Right renal pelvis (tissue), 4 donors: ENCODE data around the gene TTC33. TPM values are rescaled to one million over a fixed set of nuclear protein-coding genes. Genes with fewer than 3 reads are reported as not detected.
A peak's percentile ranks its signal among the peaks of the same experiment; 100 is the strongest.

Experiments used
- DNase-seq, 4 donors: peaks; one replicate each; pipeline ENCODE4 v3.0.0-alpha.2; 2013; ENCODE audit warnings: low read depth in 4 of 4, low spot score in 3 of 4, missing footprints in 1 of 4
- polyA plus RNA-seq, 4 donors: library from polyadenylated mRNA; unstranded; fragments of 120-200 nt; gene quantifications; one replicate each; pipeline ENCODE4 v1.2.1, GENCODE V29; 2013; ENCODE audit not compliant: insufficient read length in 4 of 4

TTC33 gene
- polyA plus RNA-seq, 4 donors, result 29.8 to 38.0 (median 36.3) TPM

DNA sequence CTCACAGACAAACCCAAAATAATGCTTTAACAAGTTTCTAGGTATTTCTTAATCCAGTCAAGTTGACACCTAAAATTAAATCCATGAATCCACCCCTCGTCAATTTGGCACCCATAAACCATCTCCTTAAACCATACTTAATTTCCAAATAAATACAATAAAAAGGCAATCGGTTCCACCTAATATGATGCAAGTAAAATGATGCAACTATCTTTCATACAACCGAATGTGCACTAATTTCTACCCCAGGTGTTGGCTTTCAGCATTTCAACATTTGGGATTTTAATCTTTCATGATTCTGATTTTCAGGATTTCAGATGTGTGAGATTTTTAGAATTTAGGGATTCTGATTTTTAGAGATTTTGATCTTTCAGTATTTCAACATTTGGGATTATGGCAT lies 25.1 kb upstream of the TTC33 start:
- DNase-seq, result no peak

DNA sequence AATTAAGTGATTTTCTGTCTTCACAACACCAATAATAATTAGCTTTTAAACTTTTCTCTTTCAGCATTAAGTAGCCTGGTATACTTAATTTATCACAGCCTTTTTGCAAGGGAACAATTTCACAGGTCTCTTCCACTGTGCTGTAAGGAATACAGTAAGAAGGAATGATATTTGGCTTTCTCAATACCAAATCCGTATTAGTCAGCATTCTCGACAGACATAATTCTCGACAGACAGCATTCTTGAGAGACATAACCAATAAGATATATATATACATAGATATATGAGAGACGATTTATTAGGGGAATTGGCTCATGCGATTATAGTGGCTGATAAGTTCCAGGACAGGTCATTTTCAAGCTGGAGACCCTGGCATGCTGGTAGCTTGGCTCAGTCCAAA lies 24.4 kb upstream of the TTC33 start:
- no peak for DNase-seq

DNA sequence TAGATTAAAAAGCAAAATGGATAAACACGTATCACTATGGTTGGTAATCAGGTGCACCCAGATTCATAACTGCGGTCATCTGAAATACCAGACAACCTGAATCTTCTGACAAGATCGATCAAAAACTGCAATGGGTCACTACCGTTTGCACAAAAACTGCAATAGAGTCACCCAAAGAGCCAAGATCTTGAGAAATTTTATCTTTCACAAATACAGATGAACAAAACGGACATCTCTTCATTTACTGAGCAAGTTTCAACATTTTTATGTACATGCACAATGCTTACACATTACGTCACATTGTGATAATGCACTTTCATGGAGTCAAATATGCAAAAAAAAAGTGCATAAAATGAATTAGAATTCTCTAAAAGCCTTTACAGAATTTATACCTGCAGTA lies 23.8 kb upstream of the TTC33 start:
- DNase-seq, result no peak

DNA sequence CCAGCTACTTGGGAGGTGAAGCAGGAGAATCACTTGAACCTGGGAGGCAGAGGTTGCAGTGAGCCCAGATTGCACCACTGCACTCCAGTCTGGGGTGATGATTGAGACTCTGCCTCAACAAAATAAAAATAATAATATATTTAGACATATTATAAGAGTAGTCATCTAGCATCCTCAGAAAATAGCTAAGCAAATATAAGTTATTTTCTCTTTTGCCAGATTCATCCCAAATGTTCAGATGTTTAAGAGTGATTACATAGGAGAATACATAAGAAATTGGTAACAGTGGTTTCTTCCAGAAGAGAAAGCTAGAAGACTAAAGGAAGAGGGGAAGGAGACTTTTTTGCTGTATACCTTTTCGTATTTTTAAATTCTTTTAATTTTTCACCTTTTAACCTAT lies 22.4 kb upstream of the TTC33 start:
- DNase-seq, result no peak

DNA sequence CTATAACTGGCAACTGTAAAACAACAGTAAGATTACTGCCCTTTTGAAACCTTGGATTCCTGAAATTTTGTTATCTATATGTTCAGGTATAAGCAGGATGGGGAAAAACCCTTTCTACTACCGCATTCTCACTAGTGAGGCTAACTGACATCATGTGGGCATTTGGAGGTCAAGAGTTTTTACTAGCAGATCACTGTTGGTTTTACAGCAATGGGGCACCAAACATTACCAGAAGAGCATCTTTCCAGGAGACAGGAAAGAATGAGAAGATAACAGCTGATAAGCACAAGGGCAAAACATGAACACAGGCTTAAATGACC lies 20.9 kb upstream of the TTC33 start:
- no peak for DNase-seq

DNA sequence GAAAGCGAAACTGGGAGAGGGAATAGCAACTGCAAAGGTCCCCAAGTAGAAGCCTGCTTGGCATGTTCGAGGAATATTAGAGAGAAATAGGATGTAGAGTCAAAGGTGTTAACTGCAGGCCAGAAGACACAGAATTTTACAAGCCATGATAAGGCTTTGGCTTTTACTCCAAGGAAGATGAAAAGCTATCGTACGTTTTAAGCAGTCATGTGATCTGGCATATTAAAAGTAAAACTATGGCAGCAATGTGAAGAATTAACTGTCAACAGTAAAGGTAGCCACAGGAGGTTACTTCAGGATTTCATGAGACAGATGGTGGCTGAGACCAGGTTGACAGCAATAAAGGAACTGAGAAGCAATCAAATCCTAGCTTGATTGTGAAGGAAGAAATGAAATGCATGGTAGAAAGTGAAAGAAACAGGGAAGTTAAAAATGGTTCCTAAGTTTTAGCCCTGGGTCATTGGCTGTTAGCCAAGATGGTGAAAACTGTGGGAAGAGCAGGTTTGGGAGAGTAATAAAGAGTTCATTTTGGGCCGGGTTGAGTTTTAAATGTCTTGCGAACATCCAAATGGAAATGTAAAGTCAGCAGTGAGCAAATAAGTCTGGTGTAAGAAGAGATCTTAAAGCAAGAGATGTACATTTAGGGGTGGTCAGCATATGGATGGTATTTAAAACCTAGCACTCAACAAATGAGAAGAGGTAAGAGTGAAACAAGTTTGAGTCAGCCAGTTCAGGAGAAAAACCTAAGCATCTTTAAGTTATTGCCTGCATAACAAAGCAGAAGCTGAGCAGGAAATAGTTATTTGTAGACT lies 20.3 kb upstream of the TTC33 start:
- no peak for DNase-seq

DNA sequence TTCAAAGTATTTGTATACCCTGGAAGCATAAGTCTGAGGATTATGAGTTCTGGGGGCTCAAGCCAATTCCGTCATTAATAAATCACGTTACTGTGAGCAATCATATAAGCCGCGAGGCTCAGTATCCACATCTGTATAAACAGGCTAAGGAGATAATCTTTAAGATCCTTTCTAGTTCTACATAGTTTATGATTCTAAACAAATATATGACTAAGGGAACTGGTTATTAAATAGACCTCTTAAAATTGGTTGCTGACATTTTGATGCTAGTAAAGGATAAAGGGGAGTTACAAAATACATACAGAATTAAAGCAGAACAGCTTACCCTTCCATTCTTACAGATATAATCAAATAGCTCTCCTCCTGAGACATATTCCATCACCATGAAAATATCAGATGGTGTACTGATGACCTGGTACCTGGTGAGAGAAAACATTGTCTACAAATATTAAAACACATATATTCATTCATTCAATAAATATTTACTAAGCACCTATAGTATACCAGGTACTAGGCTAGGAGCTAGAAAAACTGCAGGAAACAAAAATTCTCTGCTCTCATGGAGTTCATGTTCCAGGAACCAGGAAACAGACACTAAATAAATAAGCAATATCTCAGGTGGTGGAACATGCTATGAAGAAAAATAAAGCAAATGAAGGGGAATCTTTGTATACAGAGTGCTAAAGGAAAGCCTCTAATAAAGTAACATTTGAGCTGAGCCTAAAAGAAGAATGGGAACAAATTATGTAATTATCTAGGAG lies 19.5 kb upstream of the TTC33 start:
- no peak for DNase-seq

DNA sequence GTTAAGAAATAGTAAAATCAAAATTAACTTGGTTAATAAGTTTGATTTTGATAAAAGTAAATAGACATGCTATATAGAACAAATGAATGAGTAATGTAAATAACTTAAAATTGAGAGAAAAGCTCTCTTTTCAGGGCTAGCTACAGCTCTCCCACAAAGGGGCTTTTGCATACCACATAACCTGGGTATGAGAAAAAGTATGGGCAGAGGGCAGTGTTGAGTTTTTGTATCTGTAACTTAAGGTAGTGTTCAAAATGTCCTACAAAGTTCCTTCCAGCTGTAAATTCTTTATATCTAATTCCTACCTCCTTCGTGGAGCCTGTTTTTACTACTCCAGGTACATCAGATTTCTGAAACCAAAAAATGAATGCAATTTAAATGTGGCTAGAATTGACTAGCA lies 18.9 kb upstream of the TTC33 start:
- no peak for DNase-seq

DNA sequence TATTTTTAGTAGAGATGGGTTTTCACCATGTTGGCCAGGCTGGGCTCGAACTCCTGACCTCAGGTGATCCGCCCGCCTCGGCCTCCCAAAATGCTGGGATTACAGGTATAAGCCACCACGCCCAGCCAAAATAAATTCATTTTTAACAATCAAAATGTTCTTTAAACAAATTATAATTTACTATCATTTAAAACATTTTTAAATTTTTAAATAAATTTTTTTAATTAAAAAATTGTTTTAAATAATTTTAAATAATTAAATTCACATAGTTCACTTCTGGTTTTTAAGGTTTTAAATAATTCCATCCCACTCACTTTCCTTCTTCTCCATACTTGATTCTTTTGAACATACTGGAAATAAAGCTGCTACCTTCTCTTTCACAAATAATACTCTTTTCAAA lies 15.0 kb upstream of the TTC33 start:
- no peak for DNase-seq

DNA sequence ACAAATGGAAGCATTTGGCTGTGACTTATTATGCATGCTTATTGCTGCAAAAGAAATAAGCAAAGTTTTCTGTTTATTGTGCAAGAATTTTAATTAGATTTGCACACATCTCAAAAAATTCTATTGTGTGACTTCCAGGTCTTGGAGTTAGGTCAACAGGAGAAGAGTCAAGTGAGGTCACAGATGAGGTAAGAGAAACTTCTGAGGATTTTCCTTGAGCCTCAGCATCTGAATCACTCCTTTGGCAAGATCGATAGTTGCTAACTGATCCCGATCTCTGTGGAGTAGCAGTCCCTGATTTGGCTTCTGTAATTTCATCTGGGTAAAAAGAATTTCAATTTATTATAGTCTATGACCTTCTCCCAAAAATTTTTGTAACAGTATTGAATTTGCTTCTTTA lies 6.9 kb upstream of the TTC33 start:
- DNase-seq, result no peak

DNA sequence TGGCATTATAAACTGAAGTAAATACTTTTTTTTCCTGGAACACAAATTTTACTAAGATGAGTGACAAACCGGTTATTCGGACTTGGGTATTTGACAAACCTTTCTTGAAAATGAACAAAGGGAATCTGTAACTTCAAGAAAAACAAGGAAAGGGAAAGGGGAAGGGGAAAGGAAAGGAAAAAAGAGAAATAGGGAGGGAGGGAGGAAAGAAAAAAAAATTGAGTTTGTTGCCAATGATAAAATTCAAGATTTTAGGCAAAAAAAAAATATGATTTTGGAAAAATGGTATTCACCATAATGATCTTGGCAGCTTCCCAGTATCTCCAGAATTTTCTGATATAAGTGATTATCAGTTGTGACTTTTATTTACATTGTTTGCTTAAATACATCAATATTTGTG lies 1.6 kb upstream of the TTC33 start:
- DNase-seq, result no peak

DNA sequence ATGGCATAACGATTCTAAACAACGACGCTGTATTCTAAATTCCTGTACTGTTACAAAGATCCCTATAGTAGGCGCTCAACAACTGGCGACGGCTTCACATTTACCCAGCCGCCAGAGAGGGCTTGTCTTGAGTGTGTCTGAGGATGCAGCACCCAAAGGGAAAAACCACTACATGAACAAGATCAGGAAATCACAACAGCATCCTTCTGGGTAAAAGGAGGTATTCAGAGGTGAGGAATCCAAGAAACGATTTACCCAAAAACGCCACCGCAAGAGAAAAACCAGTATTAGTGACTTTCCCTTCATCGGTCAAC lies 711 bp downstream of the TTC33 start:
- peak; percentile 63 to 83 (median 77) for DNase-seq

DNA sequence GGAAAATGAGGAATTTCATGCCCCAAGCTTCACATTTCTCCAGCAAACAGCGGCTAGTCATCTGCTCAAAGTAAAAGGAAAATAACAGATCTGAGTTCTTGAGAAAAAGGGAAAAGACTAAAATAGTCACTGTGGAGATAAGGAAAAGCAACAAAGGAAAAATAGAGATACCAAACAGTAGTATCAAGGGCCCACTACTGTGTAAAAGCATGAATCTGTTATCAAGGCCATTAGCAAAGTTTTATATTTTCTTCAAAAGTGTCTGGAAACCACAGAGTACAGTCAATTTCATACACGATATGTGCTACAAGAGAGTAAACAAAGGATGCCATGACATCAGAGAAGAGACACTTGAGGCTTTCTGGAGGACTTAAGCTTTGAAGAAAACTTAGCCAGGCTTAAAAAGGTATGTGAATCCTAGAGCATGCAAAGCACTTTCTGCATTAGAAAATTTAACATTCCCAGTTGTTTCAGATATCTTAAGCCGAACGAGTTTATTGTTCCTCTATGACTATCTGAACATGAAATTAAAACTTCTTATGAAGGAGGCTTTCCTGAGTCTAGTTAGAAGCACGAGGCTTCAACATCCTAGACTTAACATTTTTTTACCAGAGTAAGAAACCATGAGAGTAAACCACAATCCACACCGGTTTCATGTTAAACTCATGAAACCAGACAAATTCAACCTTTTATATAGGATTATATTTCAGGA lies 1.2 kb downstream of the TTC33 start:
- peak in 2 of 4 donors; percentile 8 to 35 for DNase-seq

DNA sequence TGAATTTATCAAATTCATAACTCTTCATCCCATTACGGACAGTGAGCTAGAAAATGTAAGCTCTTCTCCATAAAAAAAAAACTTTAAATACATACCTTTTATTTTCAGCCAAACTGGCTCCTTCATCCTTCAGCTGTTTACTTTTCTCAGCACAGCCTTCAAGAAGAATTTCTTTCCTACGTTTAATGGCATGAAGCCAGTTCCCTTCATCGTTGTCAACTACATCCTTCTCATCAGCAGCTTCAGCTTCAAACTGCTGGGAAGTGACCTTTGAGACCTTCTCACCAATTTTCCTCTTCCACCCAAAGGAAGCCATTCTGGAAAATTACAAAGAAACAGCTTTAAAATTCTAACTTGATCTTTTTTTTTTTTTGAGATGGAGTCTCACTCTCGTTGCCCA lies 9.1 kb downstream of the TTC33 start:
- DNase-seq, result no peak

DNA sequence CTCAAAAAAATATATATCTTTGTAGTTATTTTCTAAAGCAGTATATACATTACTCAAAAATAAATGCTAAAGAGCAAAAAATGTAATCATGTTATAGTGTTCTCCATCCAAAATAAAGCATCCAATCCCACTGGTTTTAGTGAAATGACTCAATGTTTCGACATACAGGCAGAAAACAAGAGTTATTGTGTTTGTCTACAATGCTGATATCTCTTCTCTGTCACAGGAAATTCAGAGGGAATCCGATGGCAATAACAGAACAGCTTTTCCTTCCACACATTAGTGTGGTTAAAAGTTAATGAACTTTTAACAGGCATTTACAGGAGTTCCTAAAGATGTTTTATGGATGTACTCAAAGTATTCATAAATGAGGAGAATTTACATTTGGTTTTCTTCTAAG lies 12.0 kb downstream of the TTC33 start:
- no peak for DNase-seq

DNA sequence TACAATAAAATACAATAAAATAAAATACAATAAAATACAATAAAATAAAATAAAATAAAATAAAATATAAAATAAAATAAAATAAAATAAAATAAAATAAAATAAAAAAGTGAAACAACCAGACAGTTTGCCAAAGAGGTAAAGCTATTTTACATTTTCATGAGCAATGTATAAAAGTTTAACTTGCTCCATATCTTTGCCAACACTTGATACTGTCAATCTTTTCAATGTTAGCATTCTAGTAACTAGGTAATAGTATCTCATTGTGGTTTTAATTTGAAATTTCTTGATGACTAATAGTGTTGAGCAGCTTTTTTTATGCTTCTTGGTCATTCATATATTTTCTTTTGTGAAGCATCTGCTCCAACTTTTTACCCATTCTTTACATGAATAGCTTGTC lies 17.3 kb downstream of the TTC33 start:
- no peak for DNase-seq

DNA sequence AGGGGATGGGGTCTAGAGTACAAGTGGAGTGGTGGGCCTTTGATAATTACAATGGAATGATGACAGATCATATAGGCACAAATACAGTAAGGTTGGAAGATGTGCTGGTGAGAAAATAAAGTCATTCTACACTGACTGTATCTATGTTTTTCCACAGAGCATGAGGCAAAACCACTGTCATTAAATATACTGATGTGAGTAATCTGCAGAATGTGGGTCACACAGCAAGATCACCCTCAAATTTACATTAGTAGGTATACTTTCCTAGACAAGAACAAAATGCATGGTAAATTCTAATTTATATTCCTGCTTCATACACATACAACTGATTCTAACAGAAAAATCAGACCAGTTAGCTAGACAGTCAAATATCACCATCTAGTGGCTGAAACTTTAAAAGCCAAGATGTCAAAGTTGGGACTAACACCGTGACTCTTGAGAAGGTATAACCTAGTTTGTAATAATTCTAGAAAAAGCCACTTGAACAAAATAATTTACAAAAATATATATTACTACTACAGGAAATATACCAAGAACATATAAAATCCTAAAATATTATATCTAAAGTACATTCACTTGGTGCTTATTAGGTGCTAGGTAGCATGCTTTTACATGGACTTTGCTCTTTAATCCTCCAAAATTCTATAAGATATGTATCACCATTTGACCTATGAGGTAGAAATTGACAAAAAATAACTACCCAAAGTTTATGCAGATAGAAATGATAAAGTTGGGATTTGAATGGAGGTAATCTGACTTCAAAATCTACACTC lies 19.5 kb downstream of the TTC33 start:
- peak in 3 of 4 donors; percentile 29 to 47 (median 32) for DNase-seq

DNA sequence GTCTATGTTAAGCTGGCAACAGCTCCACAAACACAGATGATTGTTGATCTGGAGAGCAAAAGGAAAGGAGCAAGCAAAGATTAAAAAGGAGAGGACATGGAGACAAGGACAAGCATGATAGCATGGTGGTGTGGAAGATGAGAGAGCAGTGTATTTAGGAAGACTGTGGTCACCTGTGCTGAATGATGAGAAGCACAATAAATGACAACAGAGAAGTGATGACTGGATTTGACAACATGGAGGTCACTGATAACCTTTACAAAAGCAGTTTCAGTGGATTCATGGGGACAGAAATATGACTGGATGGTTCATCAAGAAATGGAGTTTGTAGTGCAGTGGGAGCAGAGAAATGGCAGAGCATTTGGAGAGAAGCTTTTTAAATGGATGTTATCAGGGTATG lies 20.2 kb downstream of the TTC33 start:
- DNase-seq, result no peak

DNA sequence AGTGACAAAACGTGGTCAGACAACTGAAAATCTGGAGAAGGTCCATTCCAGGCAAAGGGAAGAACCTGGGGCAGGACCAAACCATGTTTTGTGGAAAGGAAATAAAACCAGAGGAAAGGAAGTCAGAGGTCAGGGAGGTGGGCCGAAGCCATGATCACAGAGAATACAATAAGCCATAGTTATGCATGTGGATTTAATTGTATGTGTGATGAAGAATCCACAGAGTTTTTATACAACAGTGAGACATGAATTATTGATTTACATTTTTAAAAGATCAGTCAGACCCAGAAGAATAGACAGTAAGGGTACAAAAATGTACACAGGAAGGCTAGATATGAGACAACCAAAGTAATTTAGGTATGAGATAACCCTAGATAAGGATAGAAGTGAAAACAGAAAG lies 20.8 kb downstream of the TTC33 start:
- DNase-seq, result no peak

DNA sequence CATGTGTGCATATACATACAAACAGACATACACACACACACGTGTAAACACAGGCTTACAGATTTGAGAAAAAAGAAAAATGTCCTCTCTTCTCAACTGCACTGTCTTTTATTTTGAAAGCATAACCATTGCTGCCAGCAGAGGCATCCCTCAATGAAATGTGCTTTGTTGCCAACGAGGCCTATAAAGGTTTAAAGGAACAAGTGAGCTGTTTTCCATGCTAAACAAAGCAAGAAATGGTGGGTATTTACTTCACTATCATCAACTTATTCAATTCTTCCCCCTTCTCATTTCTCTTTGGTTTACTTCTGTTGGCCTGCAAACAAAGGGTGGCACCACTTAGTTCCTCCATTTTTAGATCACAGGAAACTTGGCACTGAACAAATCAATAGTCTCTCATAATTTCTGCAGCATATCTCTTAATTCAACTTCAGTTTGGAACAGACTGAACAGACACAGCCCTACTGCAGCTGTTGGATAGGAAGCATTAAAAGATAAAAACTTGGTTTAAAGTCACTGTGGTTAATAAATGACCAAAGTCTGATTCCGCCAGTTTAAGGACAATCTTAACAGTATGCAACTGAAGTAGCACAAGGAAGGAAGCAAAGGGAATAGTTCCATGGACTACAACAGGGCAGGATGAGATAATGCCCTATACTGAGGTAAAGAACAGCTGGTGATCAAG lies 21.7 kb downstream of the TTC33 start:
- no peak for DNase-seq

DNA sequence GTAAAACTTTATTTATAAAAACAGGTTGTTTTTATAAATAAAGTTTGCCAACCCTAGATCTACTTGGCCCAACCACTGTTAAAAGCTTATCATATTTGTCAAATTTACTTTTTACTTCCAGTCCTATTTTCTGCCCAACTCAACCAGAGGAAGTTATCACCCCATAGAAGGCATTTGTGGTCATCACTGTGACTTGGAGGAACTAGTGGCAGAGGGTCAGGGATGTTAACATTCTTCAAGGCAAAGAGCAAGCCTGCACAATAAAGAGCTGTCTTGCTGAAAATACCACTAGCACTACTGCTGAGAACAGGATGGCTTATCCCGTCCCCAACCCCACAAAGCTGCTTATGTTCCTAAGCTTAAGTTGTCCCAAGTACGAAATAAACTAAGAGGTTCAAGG lies 22.3 kb downstream of the TTC33 start:
- DNase-seq, result no peak
